GM21423 (cell line): ENCODE results near the gene DYRK1B.
"Not testable (repeated sequence)": the region's sequence is repeated elsewhere in the genome, so short reads cannot be mapped to it uniquely, and the experiment has no call there.

ENCODE experiments used
- ATAC-seq: cut with Tn5 transposase; IDR thresholded peaks from one replicate; pipeline ENCODE4 v1.9.1; 2021; ENCODE audit warnings: mild to moderate bottlenecking, moderate library complexity; ENCODE audit not compliant: unreplicated experiment

Gene DYRK1B

GRCh38 chr19:39833464-39834286, at the start of gene DYRK1B:
TSS of gene DYRK1B (minus strand) at chr19:39834162. CDS start at chr19:39831867, 2,295 bp downstream.
- ATAC-seq = peak; percentile 85

- not testable (repeated sequence) for ATAC-seq
Measured at GRCh38 chr19:39882645-39883044, 48.7 kb upstream of the DYRK1B start.

GRCh38 chr19:39881495-39882110, 47.6 kb upstream of the DYRK1B start:
- ATAC-seq = not testable (repeated sequence)

- not testable (repeated sequence) for ATAC-seq
Measured at GRCh38 chr19:39880241-39880640, 46.3 kb upstream of the DYRK1B start.

- ATAC-seq = not testable (repeated sequence)
Measured at GRCh38 chr19:39879796-39880195, 45.8 kb upstream of the DYRK1B start.

GRCh38 chr19:39878866-39879265, 44.9 kb upstream of the DYRK1B start:
- not testable (repeated sequence) for ATAC-seq

- no peak for ATAC-seq
Measured at GRCh38 chr19:39878398-39878797, 44.4 kb upstream of the DYRK1B start.

- not testable (repeated sequence) for ATAC-seq
Measured at GRCh38 chr19:39877982-39878381, 44.0 kb upstream of the DYRK1B start.

- not testable (repeated sequence) for ATAC-seq
Measured at GRCh38 chr19:39877488-39877887, 43.5 kb upstream of the DYRK1B start.

GRCh38 chr19:39876486-39876885, 42.5 kb upstream of the DYRK1B start:
- ATAC-seq = not testable (repeated sequence)

- not testable (repeated sequence) for ATAC-seq
Measured at GRCh38 chr19:39875401-39875864, 41.5 kb upstream of the DYRK1B start.

GRCh38 chr19:39874404-39874803, 40.4 kb upstream of the DYRK1B start:
- ATAC-seq = no peak

GRCh38 chr19:39873385-39873784, 39.4 kb upstream of the DYRK1B start:
- ATAC-seq = no peak

GRCh38 chr19:39871886-39872866, 38.2 kb upstream of the DYRK1B start:
- no peak for ATAC-seq

- ATAC-seq = no peak
Measured at GRCh38 chr19:39871362-39871761, 37.4 kb upstream of the DYRK1B start.

- no peak for ATAC-seq
Measured at GRCh38 chr19:39870171-39870971, 36.4 kb upstream of the DYRK1B start.

- ATAC-seq = no peak
Measured at GRCh38 chr19:39867952-39868351, 34.0 kb upstream of the DYRK1B start.

GRCh38 chr19:39867133-39867532, 33.2 kb upstream of the DYRK1B start:
- no peak for ATAC-seq

GRCh38 chr19:39865953-39866352, 32.0 kb upstream of the DYRK1B start:
- ATAC-seq = no peak

- no peak for ATAC-seq
Measured at GRCh38 chr19:39865186-39865585, 31.2 kb upstream of the DYRK1B start.
